Stromal cell of bone marrow (primary cell): ENCODE measurements around the gene FGFRL1.

Source experiments
- DNase-seq: peaks from one replicate; pipeline ENCODE4 v3.0.0-alpha.2; 2012; ENCODE audit warnings: low read depth

The FGFRL1 gene

GRCh38 chr4:1011022-1011665 is at the start of gene FGFRL1:
Gene FGFRL1, plus strand, starts transcription at chr4:1011626. Its CDS starts 860 bp downstream, at chr4:1012486.
- peak; percentile 79 for DNase-seq

GRCh38 chr4:962231-963208 is 48.9 kb upstream of the FGFRL1 start:
- DNase-seq, result no peak

- no peak for DNase-seq
These were observed 47.9 kb upstream of the FGFRL1 start for GRCh38 chr4:963276-964225.

- no peak for DNase-seq
These were observed 46.9 kb upstream of the FGFRL1 start for GRCh38 chr4:964346-965025.

GRCh38 chr4:965048-965765 is 46.2 kb upstream of the FGFRL1 start:
- no peak for DNase-seq

GRCh38 chr4:965766-966134 is 45.7 kb upstream of the FGFRL1 start:
- no peak for DNase-seq

- no peak for DNase-seq
These were observed 44.9 kb upstream of the FGFRL1 start for GRCh38 chr4:966266-967112.

- DNase-seq, result no peak
These were observed 44.0 kb upstream of the FGFRL1 start for GRCh38 chr4:967113-968104.

- DNase-seq, result no peak
These were observed 43.2 kb upstream of the FGFRL1 start for GRCh38 chr4:968221-968620.

GRCh38 chr4:968621-969394 is 42.6 kb upstream of the FGFRL1 start:
- no peak for DNase-seq

GRCh38 chr4:970046-970745 is 41.2 kb upstream of the FGFRL1 start:
- DNase-seq, result no peak

GRCh38 chr4:970854-971520 is 40.4 kb upstream of the FGFRL1 start:
- no peak for DNase-seq

GRCh38 chr4:971666-972500 is 39.5 kb upstream of the FGFRL1 start:
- DNase-seq, result no peak

- DNase-seq, result no peak
These were observed 38.6 kb upstream of the FGFRL1 start for GRCh38 chr4:972651-973424.
